Hematopoietic multipotent progenitor cell treated with erythropoietin and hydrocortisone succinate and interleukin-3 and kit ligand, for 8 days (in vitro differentiated cells): ENCODE measurements around the gene BDKRB1.
A peak's percentile ranks its signal among the peaks of the same experiment; 100 is the strongest.

Experiments used
- DNase-seq: peaks from one replicate; pipeline ENCODE4 v3.0.0-alpha.2; 2015

Gene BDKRB1

DNA sequence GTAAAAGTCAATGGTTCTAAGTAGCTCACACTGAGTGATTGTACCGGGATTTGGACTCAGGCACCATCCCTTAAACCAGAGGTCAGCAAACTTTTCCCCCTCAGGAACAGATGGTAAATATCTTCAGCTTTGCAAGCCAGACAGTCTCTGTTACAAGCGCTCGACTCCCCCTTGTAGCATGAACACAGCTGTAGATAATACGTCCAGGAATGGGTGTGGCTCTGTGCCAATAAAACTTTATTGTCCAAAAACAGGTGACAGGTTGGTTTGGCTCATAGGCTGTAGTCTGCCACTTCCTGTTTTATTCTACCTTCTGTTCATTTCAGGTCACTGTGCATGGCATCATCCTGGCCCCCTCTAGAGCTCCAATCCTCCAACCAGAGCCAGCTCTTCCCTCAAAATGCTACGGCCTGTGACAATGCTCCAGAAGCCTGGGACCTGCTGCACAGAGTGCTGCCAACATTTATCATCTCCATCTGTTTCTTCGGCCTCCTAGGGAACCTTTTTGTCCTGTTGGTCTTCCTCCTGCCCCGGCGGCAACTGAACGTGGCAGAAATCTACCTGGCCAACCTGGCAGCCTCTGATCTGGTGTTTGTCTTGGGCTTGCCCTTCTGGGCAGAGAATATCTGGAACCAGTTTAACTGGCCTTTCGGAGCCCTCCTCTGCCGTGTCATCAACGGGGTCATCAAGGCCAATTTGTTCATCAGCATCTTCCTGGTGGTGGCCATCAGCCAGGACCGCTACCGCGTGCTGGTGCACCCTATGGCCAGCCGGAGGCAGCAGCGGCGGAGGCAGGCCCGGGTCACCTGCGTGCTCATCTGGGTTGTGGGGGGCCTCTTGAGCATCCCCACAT is 7.6 kb downstream of the BDKRB1 start:
- DNase-seq: no peak

DNA sequence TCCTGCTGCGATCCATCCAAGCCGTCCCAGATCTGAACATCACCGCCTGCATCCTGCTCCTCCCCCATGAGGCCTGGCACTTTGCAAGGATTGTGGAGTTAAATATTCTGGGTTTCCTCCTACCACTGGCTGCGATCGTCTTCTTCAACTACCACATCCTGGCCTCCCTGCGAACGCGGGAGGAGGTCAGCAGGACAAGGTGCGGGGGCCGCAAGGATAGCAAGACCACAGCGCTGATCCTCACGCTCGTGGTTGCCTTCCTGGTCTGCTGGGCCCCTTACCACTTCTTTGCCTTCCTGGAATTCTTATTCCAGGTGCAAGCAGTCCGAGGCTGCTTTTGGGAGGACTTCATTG is 8.2 kb downstream of the BDKRB1 start:
- no peak for DNase-seq

DNA sequence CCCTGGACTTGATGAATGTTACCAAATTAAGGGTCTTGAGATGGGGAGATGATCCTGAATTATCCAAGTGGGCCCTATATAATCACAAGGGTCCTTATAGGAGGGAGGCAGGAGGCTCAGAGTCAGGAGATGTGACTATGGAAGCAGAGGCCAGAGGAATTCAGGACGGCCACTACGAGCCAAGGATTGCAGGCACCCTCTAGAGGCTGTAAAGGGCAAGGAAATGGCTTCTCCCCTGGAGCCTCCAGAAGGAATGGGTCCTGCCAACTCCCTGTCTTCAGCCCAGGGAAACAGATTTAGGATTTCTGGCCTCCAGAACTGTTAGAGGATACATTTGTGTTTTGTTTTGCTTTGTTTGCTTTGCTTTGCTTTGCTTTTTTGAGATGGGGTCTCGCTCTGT is 8.8 kb downstream of the BDKRB1 start:
- no peak for DNase-seq

DNA sequence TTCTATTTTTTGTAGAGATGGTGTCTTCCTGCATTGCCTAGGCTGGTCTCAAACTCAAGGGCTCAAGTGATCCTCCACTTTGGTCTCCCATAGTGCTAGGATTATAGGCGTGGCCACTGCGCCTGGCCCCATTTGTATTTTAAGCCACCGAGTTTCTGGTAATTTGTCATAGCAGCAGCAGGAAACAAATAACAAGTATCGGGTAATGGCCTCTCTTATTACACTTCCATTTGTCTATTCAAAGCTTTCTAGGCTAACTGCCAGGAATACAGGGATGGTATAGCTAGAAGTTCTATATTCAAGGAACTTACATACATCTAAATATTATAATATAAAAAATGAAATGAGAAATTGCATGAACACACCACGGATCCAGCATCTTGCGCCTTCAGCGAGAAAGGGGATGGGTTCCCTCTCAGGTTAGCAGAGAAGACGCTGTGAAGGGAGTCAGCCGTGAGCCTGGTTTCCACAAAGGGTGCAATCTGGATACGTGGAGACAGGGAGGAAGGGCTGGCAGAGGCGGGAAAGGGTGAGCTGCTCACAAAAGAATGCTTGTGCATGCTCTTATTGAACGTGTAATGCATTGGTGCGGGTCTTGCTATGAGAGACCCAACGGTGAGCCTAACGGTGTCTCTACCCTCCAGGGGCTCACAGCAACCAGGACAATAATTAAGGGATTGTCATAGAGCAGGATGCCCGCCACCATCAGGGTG is 9.5 kb downstream of the BDKRB1 start:
- DNase-seq: no peak

DNA sequence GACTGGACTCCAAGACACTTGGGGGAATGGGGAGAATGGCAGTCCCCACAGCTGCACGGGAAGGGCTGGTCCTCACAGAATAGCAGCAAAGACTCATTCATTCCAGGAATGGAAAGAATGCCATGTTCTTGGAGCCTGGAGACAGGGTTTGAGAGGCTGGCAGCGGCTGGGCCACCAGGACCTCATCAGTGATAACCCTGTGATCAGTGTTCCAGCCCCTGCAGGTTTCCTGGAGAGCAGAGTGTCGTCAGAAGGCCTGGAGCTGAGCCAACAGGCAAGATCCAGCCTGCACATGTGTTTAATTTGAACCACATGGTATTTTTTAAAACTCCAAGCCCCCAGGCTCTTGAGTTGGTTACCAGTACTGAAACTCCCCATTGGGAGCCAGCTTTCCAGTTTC is 11.3 kb downstream of the BDKRB1 start:
- DNase-seq: no peak

DNA sequence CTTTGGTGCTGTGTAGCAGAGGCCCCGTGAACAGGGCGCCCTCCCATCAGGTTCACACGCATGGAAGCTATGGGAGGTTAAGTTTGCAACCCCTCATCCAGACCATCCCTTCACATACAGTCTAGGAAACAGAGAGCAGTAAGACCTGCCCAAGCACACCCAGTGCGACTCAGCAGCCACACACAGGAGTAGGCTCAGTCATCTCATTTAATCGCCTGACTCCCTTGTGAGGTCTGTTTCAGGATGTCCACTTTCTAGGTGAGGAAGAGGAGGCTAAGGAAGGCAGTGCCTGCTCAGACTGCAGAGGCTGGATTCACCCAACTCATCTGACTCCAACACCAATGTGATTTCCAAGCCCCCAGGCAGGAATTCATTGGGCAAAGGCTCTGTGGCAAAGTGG is 11.9 kb downstream of the BDKRB1 start:
- DNase-seq: no peak

DNA sequence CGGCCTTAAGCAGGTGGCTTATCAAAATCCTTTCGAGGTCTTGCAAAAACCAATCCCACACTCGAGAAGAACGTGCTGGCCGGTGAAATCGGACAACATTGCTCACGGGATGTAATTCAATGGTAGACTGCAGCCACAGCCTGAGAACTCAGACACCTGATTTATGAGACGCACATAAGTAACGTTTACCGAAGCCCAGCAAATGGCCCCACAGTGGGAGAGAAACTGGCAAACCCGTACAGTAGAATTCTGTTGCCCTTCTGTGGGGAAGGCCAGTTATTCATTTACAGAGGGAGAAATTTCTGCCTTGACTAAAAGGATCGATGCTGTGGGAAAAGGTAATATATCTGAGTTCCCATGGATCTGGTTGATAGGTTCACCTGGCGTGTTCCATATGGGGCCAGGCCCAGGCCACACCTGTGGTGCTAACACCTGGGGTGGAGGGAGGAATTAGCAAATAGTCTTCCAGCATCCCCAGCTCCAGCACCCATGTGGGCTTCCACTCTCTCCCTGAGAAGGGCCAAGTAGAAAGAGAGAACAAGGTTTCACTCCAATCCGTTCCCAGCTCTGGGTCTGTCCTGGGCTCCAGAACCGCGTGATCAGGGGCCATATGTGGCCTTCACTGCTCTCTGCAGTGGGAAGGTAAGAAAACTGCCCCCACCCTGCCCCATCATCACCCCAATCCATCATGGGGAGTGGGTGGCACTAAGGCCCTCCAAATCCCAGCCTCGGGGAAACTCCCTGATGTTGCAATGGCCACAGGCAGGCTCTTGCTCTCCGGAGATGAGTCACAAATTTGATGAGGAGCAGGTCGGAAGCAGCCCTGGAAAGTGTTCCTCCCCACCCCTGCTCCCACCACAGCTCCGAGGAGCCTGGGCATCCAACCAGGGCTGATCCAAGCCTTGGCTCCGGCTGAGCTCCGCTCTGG is 12.7 kb downstream of the BDKRB1 start:
- DNase-seq: no peak

DNA sequence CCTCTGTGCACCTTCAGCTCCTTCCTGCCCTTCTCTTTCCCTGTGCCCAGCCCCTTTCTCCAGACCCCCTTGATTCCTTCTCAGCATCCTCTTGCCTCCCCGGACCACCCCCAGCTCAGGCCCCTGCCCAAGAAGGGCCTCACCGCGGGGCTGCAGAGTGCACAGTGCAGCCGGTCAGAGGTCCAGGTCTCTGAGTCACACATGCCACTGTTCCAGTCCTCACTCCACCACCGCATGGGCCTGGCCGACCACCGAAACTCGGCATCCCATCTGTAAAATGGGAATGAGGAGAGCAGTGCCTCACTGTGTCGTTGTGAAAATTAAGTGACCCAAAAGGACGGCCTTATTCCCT is 13.3 kb downstream of the BDKRB1 start:
- no peak for DNase-seq

DNA sequence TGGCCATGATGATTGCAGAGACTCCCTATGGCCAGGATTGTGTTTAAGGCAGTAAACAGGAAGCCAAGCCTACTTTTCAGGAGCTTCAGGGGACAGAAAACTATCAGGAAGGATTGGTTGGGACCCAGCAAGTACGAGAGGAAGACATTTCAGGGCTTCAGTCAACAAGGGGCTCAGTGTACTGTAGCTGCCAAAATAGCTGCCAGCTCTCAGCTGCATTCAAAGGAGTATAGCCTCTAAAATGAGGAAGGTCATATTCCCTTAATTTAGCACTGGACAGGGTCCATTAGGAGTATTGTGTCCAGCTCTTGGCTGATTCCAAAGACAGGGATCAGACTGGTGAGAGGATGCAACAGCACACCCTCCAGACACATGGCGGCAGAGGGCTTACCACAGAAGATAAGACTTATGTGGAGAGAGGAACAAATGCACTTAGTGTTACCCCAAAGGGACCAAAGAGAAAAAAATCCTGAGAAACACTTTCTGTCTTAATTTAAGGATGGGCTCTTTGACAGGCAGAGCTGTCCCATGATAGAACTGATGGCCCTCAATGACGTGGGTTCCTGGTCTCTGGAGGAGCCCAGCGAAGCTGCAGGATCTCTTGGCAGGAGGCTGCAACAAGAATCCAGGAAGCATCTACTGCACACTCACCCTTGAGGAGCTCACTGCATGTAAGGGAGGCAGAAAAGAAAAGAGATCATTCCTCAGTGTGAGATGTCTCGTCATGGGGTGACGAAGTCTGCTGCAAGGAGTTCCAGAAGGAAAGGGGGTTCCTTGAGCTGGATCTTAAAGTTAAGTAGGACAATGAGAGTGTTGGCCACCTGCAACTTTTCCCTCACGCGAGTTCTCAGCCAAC is 14.8 kb downstream of the BDKRB1 start:
- DNase-seq: no peak

DNA sequence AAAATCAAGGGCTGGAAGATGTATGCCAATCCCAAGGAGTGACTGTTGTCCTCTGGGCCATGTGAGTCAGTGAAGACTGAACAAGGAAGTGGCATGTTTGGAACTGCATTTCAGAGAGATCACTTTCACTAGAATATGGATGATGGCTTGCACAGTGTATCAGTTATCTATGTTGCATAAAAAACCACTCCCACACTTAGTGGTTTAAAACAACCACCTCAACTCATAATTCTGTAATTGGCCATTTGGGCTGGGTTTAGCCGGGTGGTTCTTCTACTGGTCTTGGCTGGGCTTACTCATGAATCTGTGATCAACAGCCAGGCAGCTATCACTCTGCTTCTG is 15.4 kb downstream of the BDKRB1 start:
- DNase-seq: no peak

DNA sequence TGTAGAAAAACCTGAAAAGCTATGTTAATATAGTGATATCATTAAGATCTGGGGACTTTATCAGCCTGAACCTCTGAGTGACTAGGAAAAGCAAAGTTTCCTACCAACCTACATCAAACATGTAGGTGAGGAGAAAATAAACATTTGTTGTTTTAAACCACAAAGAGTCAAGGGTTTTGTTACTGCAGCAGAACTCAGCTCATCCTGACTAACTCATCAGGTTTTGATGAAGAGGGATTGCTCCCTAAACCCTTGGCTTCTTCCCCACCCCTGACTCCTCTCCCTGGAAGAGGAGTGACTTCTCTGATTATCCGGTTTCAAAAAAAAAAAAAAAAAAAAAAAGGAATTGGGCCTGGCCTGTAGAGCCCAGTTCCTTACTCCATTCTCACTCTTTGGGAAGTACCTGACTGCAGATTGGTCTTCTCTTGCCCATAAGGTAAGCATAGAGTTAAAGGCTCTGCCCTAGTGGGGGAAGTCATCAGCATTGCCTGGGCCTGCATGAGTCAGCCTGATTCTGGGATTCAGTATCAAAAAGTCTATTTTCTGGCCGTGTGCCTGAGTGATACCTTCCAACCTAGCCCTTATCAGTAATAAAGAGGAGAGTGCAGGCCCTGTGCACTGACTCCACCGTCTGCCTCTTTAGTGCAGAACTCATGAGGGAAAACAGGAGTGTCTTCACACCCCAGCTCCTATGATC is 16.9 kb downstream of the BDKRB1 start:
- peak; percentile 63 for DNase-seq

DNA sequence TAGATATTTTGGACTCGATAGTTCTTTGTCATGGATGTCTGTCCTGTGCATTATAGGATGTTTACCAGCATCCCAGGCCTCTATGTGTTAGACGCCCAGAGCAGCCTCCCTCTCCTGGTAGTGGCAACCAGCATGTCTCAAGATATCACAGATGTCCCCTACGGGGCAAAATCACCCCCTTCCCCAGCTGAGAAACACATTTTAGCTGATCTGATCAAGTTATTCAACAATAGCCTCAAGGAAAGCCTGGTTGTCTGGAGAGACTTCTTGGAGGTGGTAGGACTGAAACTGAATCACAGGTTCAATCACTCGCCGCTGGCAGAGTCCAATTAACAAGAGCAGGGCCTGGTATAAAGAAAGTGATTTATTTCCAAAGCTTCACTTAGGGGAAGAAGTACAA is 17.6 kb downstream of the BDKRB1 start:
- no peak for DNase-seq

DNA sequence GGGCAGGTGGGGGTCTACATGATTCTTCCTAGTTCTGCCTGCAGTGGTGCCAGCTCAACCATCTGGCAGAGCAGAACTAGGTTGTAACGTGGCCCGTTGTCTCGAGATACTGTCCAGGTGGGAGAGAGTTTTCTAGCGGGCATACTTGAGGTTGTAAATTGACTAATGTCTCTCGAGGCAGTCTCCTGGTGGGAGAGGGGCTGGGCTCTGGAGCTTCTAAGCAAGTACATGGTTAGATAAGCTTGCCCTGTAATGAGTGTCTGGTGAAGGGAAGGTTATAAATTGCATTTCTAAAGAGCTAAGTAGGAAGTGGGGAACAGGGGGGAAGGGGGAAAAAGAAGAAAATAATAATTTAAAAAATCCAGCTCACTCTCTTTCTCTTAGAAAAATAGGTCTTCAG is 18.1 kb downstream of the BDKRB1 start:
- DNase-seq: no peak

DNA sequence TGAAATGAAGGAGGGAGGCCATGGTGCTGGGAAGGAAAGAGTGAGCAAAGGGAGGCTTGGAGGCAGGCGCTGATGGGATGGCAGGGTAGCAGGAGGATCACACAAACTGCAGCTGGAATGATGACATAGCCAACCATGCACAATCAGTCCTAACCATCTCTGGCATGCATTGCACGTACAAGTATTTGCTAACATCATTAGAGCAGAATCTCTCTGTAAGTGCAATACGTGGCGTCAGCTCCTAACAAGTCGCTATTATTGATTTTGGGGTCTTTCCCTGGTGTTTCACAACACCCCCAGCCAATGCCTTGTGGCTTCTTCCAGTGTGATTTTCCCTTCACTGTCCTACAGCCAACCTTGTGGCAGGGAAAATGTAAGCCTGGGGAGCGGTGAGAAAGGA is 18.5 kb downstream of the BDKRB1 start:
- no peak for DNase-seq

DNA sequence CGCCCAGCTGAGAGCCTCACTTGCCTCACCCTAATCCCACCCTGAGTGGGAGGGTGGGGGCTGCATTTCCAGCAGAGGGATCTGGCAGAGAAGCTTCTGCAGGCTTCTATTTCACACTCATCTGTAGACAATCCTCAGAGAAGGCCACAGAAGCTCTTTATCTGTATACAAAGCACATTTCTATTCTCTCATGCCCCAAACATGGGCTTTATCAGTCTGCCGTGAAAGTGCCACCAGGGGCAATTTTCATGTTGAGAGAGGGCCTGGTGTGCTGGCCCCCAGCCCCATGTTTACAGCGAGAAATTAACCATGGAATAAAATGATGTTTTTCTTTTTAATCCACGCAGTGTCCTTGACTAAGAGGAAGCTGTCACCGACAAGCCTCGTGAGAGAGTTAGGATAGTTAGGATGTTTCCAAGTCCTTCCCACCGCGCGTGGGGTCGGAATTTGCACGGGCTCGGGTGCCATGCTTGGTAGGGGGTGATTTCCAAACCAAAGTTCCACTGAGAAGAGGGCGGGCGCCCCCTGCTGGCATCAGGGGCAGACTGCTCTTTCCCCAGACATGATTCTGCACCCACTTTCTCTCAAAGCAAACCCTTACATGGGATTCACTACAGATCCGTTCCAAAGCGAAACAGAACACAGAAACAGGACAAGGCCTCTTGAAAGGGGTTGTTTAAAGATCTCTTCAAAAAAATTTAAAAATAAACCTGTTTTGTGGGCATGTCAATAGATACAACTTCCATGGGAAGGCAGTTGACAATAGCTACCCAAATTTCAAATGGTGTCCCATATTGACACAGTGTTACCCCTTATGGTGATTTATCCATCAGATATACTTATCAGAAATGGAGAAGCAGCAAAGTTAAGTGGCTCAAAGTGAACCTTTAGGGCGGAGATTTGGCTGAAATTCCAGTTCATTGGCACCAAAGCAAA is 19.4 kb downstream of the BDKRB1 start:
- peak; percentile 65 for DNase-seq

DNA sequence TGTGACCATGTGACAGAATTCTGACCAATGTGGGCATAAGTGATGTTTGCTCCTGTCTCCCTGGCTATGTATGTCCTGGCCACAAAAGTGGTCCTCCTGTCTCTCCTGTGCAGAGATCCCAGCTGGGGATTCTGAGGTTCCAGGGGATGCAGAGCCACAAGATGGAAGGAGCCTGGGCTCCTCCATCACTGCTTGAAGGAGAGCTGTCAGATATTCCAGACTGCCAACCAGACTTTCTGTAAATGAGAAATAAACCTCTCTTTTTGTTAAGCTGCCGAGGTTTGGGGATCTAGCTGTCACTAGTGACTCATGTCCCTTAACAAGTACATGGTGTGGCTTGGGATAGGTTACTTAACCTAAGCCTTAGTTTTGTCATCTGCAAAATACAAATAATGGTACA is 21.9 kb downstream of the BDKRB1 start:
- no peak for DNase-seq

DNA sequence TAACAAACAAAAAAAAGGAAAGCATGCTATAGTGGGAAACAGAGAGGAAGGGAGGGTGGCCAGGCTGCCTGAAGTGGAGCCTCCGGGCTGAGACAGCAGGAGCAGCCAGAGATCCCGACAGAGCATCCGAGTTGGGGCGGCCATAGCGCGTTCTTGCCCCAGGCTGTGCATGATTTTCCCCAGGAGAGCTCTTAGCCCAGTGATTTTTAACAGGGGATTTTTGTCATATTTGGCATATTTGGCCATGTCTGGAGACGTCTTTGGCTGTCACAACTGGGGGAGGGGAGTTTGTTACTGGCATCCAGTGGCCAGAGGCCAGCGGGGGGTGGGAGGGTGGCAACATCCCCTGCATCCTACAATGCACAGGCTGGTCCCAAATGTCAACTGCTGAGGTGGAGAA is 23.6 kb downstream of the BDKRB1 start:
- DNase-seq: no peak

DNA sequence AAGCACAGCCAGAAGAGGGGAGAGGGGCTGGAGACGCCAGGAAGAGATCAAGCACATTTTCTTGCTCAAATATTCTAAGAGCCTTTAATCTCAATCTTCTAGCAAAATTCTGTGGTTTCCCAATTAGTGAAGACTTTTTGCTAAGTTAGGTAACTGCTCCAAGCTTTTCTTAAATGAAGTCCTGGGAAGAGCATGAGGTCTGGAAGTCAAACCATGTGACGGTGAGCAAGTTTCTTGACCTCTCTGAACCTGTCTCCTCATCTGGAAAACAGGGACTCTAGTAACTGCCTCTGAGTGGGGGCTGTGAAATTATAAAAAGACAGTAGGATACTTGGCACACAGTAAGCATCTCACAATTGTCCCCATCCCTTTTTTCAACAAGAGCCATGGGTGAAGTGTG is 24.1 kb downstream of the BDKRB1 start:
- no peak for DNase-seq

DNA sequence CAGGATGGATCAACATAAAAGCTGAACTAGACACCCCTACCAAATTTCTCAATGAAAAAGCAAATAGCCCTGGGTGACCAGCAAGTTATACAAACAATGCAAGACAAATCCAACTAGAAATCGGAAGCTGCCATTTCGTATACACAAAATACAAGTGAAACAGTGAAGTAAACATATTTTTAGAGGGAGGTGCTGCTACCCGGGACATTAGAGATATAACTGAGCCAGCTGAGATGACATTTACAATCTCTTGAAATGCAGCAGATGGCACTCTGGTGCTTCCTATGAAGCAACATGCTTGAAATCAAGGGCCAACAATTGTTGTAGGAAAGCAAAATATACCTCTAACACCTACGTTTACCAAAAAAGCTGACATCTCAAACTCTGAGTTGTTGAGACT is 25.5 kb downstream of the BDKRB1 start:
- DNase-seq: peak; percentile 19

DNA sequence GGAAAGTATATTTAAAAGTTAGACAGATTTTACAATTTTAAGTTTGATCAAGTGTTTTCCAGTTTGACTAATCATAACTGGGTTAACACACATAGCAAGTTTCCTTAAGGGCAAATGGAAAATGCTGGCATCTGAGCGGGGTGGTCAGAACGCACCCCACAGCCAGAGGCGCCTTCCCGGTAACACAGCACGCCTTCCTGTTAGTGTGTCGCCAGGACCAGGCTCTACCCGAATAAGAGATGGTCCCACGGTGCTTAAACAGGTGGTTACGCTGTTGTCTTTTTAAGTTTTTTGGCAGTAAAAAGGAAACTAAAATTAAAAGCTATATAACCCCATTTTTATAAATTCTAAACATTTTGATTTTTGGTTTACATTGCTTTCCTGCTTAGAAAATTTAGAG is 28.0 kb downstream of the BDKRB1 start:
- DNase-seq: no peak

DNA sequence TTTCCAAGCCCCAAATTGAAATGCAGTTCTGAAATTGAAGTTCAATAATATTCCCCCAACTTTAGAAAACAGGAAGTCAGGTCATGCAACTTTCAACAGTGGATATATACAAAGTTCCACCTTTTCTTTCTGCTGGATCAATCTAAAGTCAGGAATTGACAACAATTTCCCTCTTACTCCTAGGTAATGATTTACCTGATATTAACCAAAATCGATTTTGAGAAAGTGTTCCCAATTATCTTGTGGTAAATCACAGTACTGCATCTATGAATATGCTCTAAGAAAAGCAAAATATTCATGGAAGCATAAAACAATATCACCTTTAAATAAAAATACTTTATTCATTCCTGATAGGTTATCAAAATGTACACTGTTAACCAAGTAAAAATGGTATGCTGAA is 28.4 kb downstream of the BDKRB1 start:
- DNase-seq: no peak
